Activated CD4-positive, alpha-beta T cell treated with anti-CD3 and anti-CD28 coated beads, Interleukin-10, Interleukin-2, amounts not matched to agents 100 ng/mL and 50 ng/mL, durations not matched to agents 16 hours and 8 hours (primary cell): ENCODE results near the gene CDK9.
"Not testable (repeated sequence)": the region's sequence is repeated elsewhere in the genome, so short reads cannot be mapped to it uniquely, and the experiment has no call there.

Experiments used
- DNase-seq: peaks from one replicate; pipeline ENCODE4 v3.0.0-alpha.2; 2020

CDK9 gene

GRCh38 chr9:127785933-127786772, at the start of gene CDK9:
Gene CDK9, plus strand, starts transcription at chr9:127786034. Its CDS starts 115 bp downstream, at chr9:127786149.
- DNase-seq, result peak; percentile 95

- DNase-seq, result no peak
Observed at GRCh38 chr9:127738666-127739065, 47.2 kb upstream of the CDK9 start.

GRCh38 chr9:127739614-127740330, 46.1 kb upstream of the CDK9 start:
- no peak for DNase-seq

- DNase-seq, result no peak
Observed at GRCh38 chr9:127741831-127742434, 43.9 kb upstream of the CDK9 start.

GRCh38 chr9:127742435-127743088, 43.3 kb upstream of the CDK9 start:
- DNase-seq, result no peak

- DNase-seq, result no peak
Observed at GRCh38 chr9:127744398-127745110, 41.3 kb upstream of the CDK9 start.

GRCh38 chr9:127746959-127747569, 38.8 kb upstream of the CDK9 start:
- DNase-seq, result no peak

- no peak for DNase-seq
Observed at GRCh38 chr9:127749090-127749787, 36.6 kb upstream of the CDK9 start.

GRCh38 chr9:127751269-127752054, 34.4 kb upstream of the CDK9 start:
- no peak for DNase-seq

- no peak for DNase-seq
Observed at GRCh38 chr9:127753148-127753547, 32.7 kb upstream of the CDK9 start.

- DNase-seq, result no peak
Observed at GRCh38 chr9:127753622-127754021, 32.2 kb upstream of the CDK9 start.

GRCh38 chr9:127754099-127755060, 31.5 kb upstream of the CDK9 start:
- DNase-seq, result no peak

GRCh38 chr9:127755061-127756060, 30.5 kb upstream of the CDK9 start:
- DNase-seq, result no peak

- no peak for DNase-seq
Observed at GRCh38 chr9:127756233-127756632, 29.6 kb upstream of the CDK9 start.

GRCh38 chr9:127756776-127757175, 29.1 kb upstream of the CDK9 start:
- DNase-seq, result not testable (repeated sequence)

- no peak for DNase-seq
Observed at GRCh38 chr9:127758843-127759242, 27.0 kb upstream of the CDK9 start.

- no peak for DNase-seq
Observed at GRCh38 chr9:127761061-127761460, 24.8 kb upstream of the CDK9 start.

GRCh38 chr9:127761491-127761956, 24.3 kb upstream of the CDK9 start:
- no peak for DNase-seq
